Caco-2 (cell line): ENCODE data around the gene METTL5. TPM values are rescaled to one million over a fixed set of nuclear protein-coding genes. Genes with fewer than 3 reads are reported as not detected.
"Not testable (repeated sequence)": the region's sequence is repeated elsewhere in the genome, so short reads cannot be mapped to it uniquely, and the experiment has no call there.

Source experiments
- BruUV-seq: library from RNA; stranded (reverse); fragments of 400-500 nt; replicated peaks from 2 replicates; lab custom pipeline; 2021; lab: Mats Ljungman, UMichigan
- CTCF ChIA-PET: fragments of 300-600 bp; sonication (Branson Sonifier 250); formaldehyde crosslinking; loops from one replicate; lab custom pipeline; 2022; ENCODE audit warnings: antibody characterized with exemption; lab: Charles Lee
- POLR2A ChIA-PET: fragments of 300-600 bp; sonication (Branson Sonifier 250); formaldehyde crosslinking; loops from one replicate; lab custom pipeline; 2022; ENCODE audit warnings: antibody characterized with exemption; lab: Charles Lee
- DNase-seq, 2 experiments: peaks; one replicate each; pipeline versions ENCODE4 v3.0.0 to v3.0.0-alpha.2; 2020 to 2022
- H3K27me3 ChIP-seq: replicated peaks from 2 replicates; pipeline ENCODE4 v1.6.0; 2011; ENCODE audit warnings: low read length; ENCODE audit not compliant: control insufficient read depth, insufficient read depth
- H3K36me3 ChIP-seq: 2 replicates; pipeline ENCODE4 v1.5.1; 2011; ENCODE audit warnings: low read length; ENCODE audit not compliant: control insufficient read depth, insufficient read depth
- H3K4me1 ChIP-seq: fragments of 250-450 bp; sonication (Bioruptor Pico); 2 replicates; pipeline ENCODE4 v1.5.1; 2020; ENCODE audit warnings: mild to moderate bottlenecking
- H3K4me3 ChIP-seq: 2 replicates; pipeline ENCODE4 v1.5.1; 2011; ENCODE audit warnings: low read depth, mild to moderate bottlenecking, control low read depth, low read length
- H3K9me3 ChIP-seq: fragments of 250-450 bp; sonication (Bioruptor Pico); 2 replicates; pipeline ENCODE4 v1.5.1; 2020; ENCODE audit warnings: mild to moderate bottlenecking, moderate library complexity
- H3K27ac Mint-ChIP-seq: one replicate; pipeline ENCODE4 v1.8.0; 2022; ENCODE audit warnings: mixed read lengths; ENCODE audit not compliant: unreplicated experiment
- H3K27me3 Mint-ChIP-seq: one replicate; pipeline ENCODE4 v1.8.0; 2022; ENCODE audit warnings: mixed read lengths; ENCODE audit not compliant: insufficient read depth, unreplicated experiment
- H3K36me3 Mint-ChIP-seq: one replicate; pipeline ENCODE4 v1.8.0; 2022; ENCODE audit warnings: mild to moderate bottlenecking, mixed read lengths; ENCODE audit not compliant: insufficient read depth, unreplicated experiment
- H3K4me1 Mint-ChIP-seq: one replicate; pipeline ENCODE4 v1.8.0; 2022; ENCODE audit warnings: low read depth, mixed read lengths; ENCODE audit not compliant: unreplicated experiment
- H3K4me3 Mint-ChIP-seq: one replicate; pipeline ENCODE4 v1.8.0; 2022; ENCODE audit warnings: mild to moderate bottlenecking, moderate library complexity, mixed read lengths; ENCODE audit not compliant: unreplicated experiment
- H3K9me3 Mint-ChIP-seq: one replicate; pipeline ENCODE4 v1.8.0; 2022; ENCODE audit warnings: mixed read lengths; ENCODE audit not compliant: unreplicated experiment
- CTCF ChIP-seq, 2 experiments: fragments of 200-600 bp in 1 of 2; IDR thresholded peaks; 1 replicate in 1 of 2; 2 replicates in 1 of 2; pipeline versions ENCODE4 v1.5.1 to v1.8.0; 2011 to 2022; ENCODE audit warnings: antibody characterized with exemption in 1 of 2, control low read depth in 1 of 2, inconsistent platforms in 1 of 2, low read depth in 1 of 2, low read length in 1 of 2, mild to moderate bottlenecking in 1 of 2, moderate library complexity in 1 of 2; ENCODE audit not compliant: insufficient read depth in 1 of 2, severe bottlenecking in 1 of 2, unreplicated experiment in 1 of 2
- intact Hi-C: fragments of 100-400 bp; cut with micrococcal nuclease; formaldehyde crosslinking; loops from one replicate; pipeline ENCODE4 v1.10.0; 2022; ENCODE audit not compliant: unreplicated experiment
- total RNA-seq: library from RNA; stranded (reverse); gene quantifications from 2 replicates; pipeline ENCODE4 v1.2.3, GENCODE V29; 2022

Gene METTL5
- total RNA-seq, 1 experiment from 2014 or later: 82.4 TPM

- H3K9me3 Mint-ChIP-seq: no peaks in the 10 kb centered on the region
- Histone ChIP-seq H3K9me3 (peaks cover 5% of the 10 kb centered on the region; the same call in 1 of the 2 replicates), H3K4me3 (no peak overlapping the region), H3K36me3 (no peaks in the 10 kb centered on the region), H3K27me3 (no peaks in the 10 kb centered on the region), H3K4me1 (no peaks in the 10 kb centered on the region)
- intact Hi-C loops: no loop called here
- H3K27ac Mint-ChIP-seq: no peak overlapping the region
- POLR2A ChIA-PET: no interaction called here
- DNase-seq: no peak
- H3K4me1 Mint-ChIP-seq: no peaks in the 10 kb centered on the region
- BruUV-seq: no TSS peak
- peaks cover under 1% of the 10 kb centered on the region for H3K36me3 Mint-ChIP-seq
- no peak for TF ChIP-seq CTCF (IDR thresholded peaks at IDR 0.05; ENCODE audit: insufficient read depth in 1 of 2, low read depth in 1 of 2, low read length in 1 of 2, severe bottlenecking in 1 of 2, unreplicated experiment in 1 of 2)
- CTCF ChIA-PET: no interaction called here
- no peak overlapping the region for H3K4me3 Mint-ChIP-seq
- no peaks in the 10 kb centered on the region for H3K27me3 Mint-ChIP-seq
These were observed 20.3 kb upstream of the METTL5 start for GRCh38 chr2:169845016-169845415.

- POLR2A ChIA-PET: not testable (repeated sequence)
These were observed 16.9 kb upstream of the METTL5 start for GRCh38 chr2:169841625-169842024.

GRCh38 chr2:169840747-169841142, 16.0 kb upstream of the METTL5 start:
- CTCF ChIA-PET: no interaction called here
- H3K9me3 ChIP-seq: no peaks in the 10 kb centered on the region
- no TSS peak for BruUV-seq
- Mint-ChIP-seq H3K27ac (no peak overlapping the region), H3K27me3 (no peaks in the 10 kb centered on the region), H3K4me1 (peaks cover 11% of the 10 kb centered on the region), H3K9me3 (no peaks in the 10 kb centered on the region), H3K4me3 (no peak overlapping the region), H3K36me3 (no peaks in the 10 kb centered on the region)
- POLR2A ChIA-PET: no interaction called here
- no peaks in the 10 kb centered on the region for H3K36me3 ChIP-seq
- TF ChIP-seq CTCF (IDR thresholded peaks at IDR 0.05; ENCODE audit: insufficient read depth in 1 of 2, low read depth in 1 of 2, low read length in 1 of 2, severe bottlenecking in 1 of 2, unreplicated experiment in 1 of 2): no peak
- intact Hi-C loops: no loop called here
- no peak for DNase-seq
- no peak overlapping the region for H3K4me3 ChIP-seq
- no peaks in the 10 kb centered on the region for H3K27me3 ChIP-seq
- no peaks in the 10 kb centered on the region for H3K4me1 ChIP-seq

More at GRCh38 chr2:169841625-169842024, 16.9 kb upstream of the METTL5 start:
- DNase-seq, intact Hi-C loops, H3K4me3 ChIP-seq, H3K4me3 Mint-ChIP-seq, H3K27me3 ChIP-seq, H3K36me3 ChIP-seq, H3K27ac Mint-ChIP-seq, H3K9me3 Mint-ChIP-seq, H3K27me3 Mint-ChIP-seq, H3K4me1 ChIP-seq, H3K36me3 Mint-ChIP-seq, BruUV-seq, CTCF ChIA-PET, H3K9me3 ChIP-seq: not testable (repeated sequence)
- H3K4me1 Mint-ChIP-seq: peaks cover 11% of the 10 kb centered on the region
